ENCODE data around the gene CENPP. TPM values are rescaled to one million over a fixed set of nuclear protein-coding genes. Genes with fewer than 3 reads are reported as not detected.

Gene CENPP
- polyA plus RNA-seq, 2 of the 4 experiments (the other 2 are of a cell fraction) = 7.2 to 13.4 TPM

- ChIA-PET POLR2A (no interaction called here), CTCF (interaction anchor here (1.0 to 1.4 kb wide), 2 partner anchors 11 to 162 kb away, joined by 3 read pairs; no protein-coding TSS in a partner anchor)
- no peak for FAIRE-seq
- no peak for ATAC-seq
- Histone ChIP-seq H3K9me3 (no peaks in the 10 kb centered on the region), H3K27ac (no peak overlapping the region), H3K4me1 (no peaks in the 10 kb centered on the region), H3K4me2 (no peak overlapping the region), H3K4me3 (no peak overlapping the region)
- no peak for TF ChIP-seq RCOR1 (IDR thresholded peaks at IDR 0.05; ENCODE audit: low read depth, low read length)
- TF ChIP-seq EP300 (IDR thresholded peaks at IDR 0.05) = no peak
- no peak for TF ChIP-seq CHD4 (IDR thresholded peaks at IDR 0.05; ENCODE audit: borderline replicate concordance)
- no peak for TF ChIP-seq RNF2 (IDR thresholded peaks at IDR 0.05; ENCODE audit: borderline replicate concordance, low read depth)
- no peak for TF ChIP-seq CTCF (IDR thresholded peaks at IDR 0.05)
- no peak for TF ChIP-seq HOXB13 (CRISPR knock-in tag; IDR thresholded peaks at IDR 0.05; ENCODE audit: low read depth)
- no peak for TF ChIP-seq EHMT2 (IDR thresholded peaks at IDR 0.05; ENCODE audit: low read depth)
- TF ChIP-seq RFX5 (IDR thresholded peaks at IDR 0.05) = no peak
- no peak for TF ChIP-seq CHD2 (IDR thresholded peaks at IDR 0.05; ENCODE audit: low read length, partially characterized antibody)
- TF ChIP-seq POLR2A (IDR thresholded peaks at IDR 0.05; ENCODE audit: low read length) = no peak
- no peak for TF ChIP-seq NR3C1 (IDR thresholded peaks at IDR 0.05)
- TF ChIP-seq REST (IDR thresholded peaks at IDR 0.05) = no peak
- no peak for DNase-seq (ENCODE audit: low read depth in 1 of 2, low spot score in 1 of 2)
- WGBS (ENCODE audit: missing lambda C conversion rate) = 93% methylated on average over 10 of the region's 12 CpGs
Observed at GRCh38 chr9:92601451-92601850, 275.7 kb downstream of the CENPP start.

GRCh38 chr9:92602413-92602812, 276.7 kb downstream of the CENPP start:
- TF ChIP-seq RNF2 (IDR thresholded peaks at IDR 0.05; ENCODE audit: borderline replicate concordance, low read depth) (no peak), HMGXB4 (CRISPR knock-in tag; IDR thresholded peaks at IDR 0.05; ENCODE audit: borderline replicate concordance) (no peak), RFX5 (IDR thresholded peaks at IDR 0.05) (no peak), FOSL2 (IDR thresholded peaks at IDR 0.05) (no peak), FOSL2 (CRISPR knock-in tag; IDR thresholded peaks at IDR 0.05) (no peak), CHD2 (IDR thresholded peaks at IDR 0.05; ENCODE audit: low read length, partially characterized antibody) (no peak), SMC3 (IDR thresholded peaks at IDR 0.05) (no peak), TFCP2L1 (CRISPR knock-in tag; IDR thresholded peaks at IDR 0.05) (no peak), RCOR1 (IDR thresholded peaks at IDR 0.05; ENCODE audit: low read depth, low read length) (no peak), NFE2L2 (conservative IDR thresholded peaks at IDR 0.05; ENCODE audit: low read length) (no peak), USF2 (IDR thresholded peaks at IDR 0.05) (no peak), NPAS2 (CRISPR knock-in tag; IDR thresholded peaks at IDR 0.05; ENCODE audit: borderline replicate concordance) (no peak), BCL3 (IDR thresholded peaks at IDR 0.05) (no peak), ZNF302 (CRISPR knock-in tag; IDR thresholded peaks at IDR 0.05) (no peak), HOXB13 (CRISPR knock-in tag; IDR thresholded peaks at IDR 0.05; ENCODE audit: low read depth) (no peak), RAD21 (conservative IDR thresholded peaks at IDR 0.05 in 1 of 2, IDR thresholded peaks at IDR 0.05 in 1 of 2) (no peak), GATA3 (IDR thresholded peaks at IDR 0.05; ENCODE audit: borderline replicate concordance) (no peak), MAFK (IDR thresholded peaks at IDR 0.05; ENCODE audit: partially characterized antibody) (no peak), BHLHE40 (IDR thresholded peaks at IDR 0.05; ENCODE audit: low read depth, low read length) (no peak), E2F6 (IDR thresholded peaks at IDR 0.05; ENCODE audit: borderline replicate concordance, low read depth) (no peak)
- H3K4me3 ChIP-seq = no peak overlapping the region
- FAIRE-seq = no peak
- no peak for ATAC-seq
- CTCF ChIA-PET = interaction anchor here (1.0 to 1.4 kb wide), 2 partner anchors 12 to 163 kb away, joined by 3 read pairs; no protein-coding TSS in a partner anchor
- WGBS (ENCODE audit: missing lambda C conversion rate) = 88% methylated on average over 10 of the region's 10 CpGs
- H3K9me3 ChIP-seq = no peaks in the 10 kb centered on the region
- POLR2A ChIA-PET = no interaction called here
- no peaks in the 10 kb centered on the region for H3K4me1 ChIP-seq
- H3K27ac ChIP-seq = no peak overlapping the region
- H3K4me2 ChIP-seq = no peak overlapping the region
- no peak for DNase-seq (ENCODE audit: low read depth in 1 of 2, low spot score in 1 of 2)

All from A549 (cell line).